Naive thymus-derived CD8-positive, alpha-beta T cell (primary cell): ENCODE results near the gene SPEN. TPM values are rescaled to one million over a fixed set of nuclear protein-coding genes. Genes with fewer than 3 reads are reported as not detected.
"Not testable (repeated sequence)": the region's sequence is repeated elsewhere in the genome, so short reads cannot be mapped to it uniquely, and the experiment has no call there.

Experiments used
- ATAC-seq, 2 donors: fragments of 150-1000 bp; cut with Tn5 transposase in 1 of 2; sonication (Bioruptor Pico), chemical (Tn5 transposase) in 1 of 2; 1 replicate in 1 of 2; 2 replicates in 1 of 2; pipeline ENCODE4 v1.10.0; 2021; ENCODE audit warnings: mild to moderate bottlenecking in 2 of 2, moderate library complexity in 2 of 2
- POLR2A ChIA-PET: fragments of 350-600 bp; sonication (Branson Sonifier 250); formaldehyde crosslinking; loops from one replicate; lab custom pipeline; 2021; ENCODE audit warnings: antibody characterized with exemption; lab: Charles Lee
- DNase-seq, 10 donors: peaks; one replicate each; pipeline versions ENCODE4 v3.0.0 to v3.0.0-alpha.2; 2020 to 2022
- H3K27ac Mint-ChIP-seq, 10 donors: one replicate each; pipeline ENCODE4 v1.8.0; 2020 to 2022; ENCODE audit warnings: mild to moderate bottlenecking in 10 of 10, mixed read lengths in 10 of 10, moderate library complexity in 4 of 10, inconsistent platforms in 1 of 10
- H3K27me3 Mint-ChIP-seq, 5 donors: one replicate each; pipeline ENCODE4 v1.8.0; 2021 to 2022; ENCODE audit warnings: mixed read lengths in 5 of 5
- H3K36me3 Mint-ChIP-seq, 3 donors: one replicate each; pipeline ENCODE4 v1.8.0; 2020 to 2022; ENCODE audit warnings: mixed read lengths in 3 of 3, mild to moderate bottlenecking in 2 of 3, inconsistent platforms in 1 of 3
- H3K4me1 Mint-ChIP-seq, 4 donors: one replicate each; pipeline ENCODE4 v1.8.0; 2021 to 2022; ENCODE audit warnings: mixed read lengths in 4 of 4
- H3K4me3 Mint-ChIP-seq, 10 donors: one replicate each; pipeline ENCODE4 v1.8.0; 2020 to 2022; ENCODE audit warnings: mild to moderate bottlenecking in 10 of 10, mixed read lengths in 10 of 10, moderate library complexity in 6 of 10, inconsistent platforms in 1 of 10
- H3K9me3 Mint-ChIP-seq, 9 donors: one replicate each; pipeline ENCODE4 v1.8.0; 2020 to 2022; ENCODE audit warnings: mixed read lengths in 9 of 9, mild to moderate bottlenecking in 3 of 9, inconsistent platforms in 1 of 9, moderate library complexity in 1 of 9
- polyA plus RNA-seq, 3 donors: library from polyadenylated mRNA; unstranded; fragments of 300-500 nt; fragmentation: Illumina TruSeq; gene quantifications; one replicate each; pipeline ENCODE4 v1.2.3, GENCODE V29; 2021
- total RNA-seq, 8 experiments: library from RNA in 2 of 8; stranded (reverse) in 2 of 8; gene quantifications; one replicate each; pipeline ENCODE4 v1.2.3 and lab custom pipeline; 2021 to 2026

SPEN gene
- total and polyA plus RNA-seq, 5 experiments from 2014 or later, result 4.0 to 88.3 (median 38.0) TPM

DNA sequence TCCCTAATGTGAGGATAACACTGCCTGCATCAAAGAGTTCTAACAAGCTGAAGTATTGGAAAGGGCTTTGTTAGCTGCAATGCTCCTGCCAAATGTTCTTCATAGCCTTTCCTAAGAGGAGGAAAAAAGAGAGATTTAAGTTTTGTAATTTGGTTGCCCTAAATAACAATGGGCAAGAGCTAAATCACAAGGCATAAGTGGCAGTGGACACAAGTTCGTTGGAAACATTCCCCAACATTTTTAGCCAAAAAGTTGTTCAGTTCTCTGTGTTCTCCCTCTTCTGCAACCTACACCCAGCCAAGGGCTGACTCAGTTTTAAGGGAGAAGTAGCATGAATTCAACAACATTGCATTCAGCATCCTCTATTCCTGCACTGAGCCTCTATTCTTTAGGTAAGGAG lies 37.4 kb upstream of the SPEN start:
- POLR2A ChIA-PET, result interaction anchor here (0.6 kb wide), 1 partner anchor 345 kb away, joined by 5 read pairs; no protein-coding TSS in a partner anchor
- H3K36me3 Mint-ChIP-seq, result no peaks in the 10 kb centered on the region
- no peaks in the 10 kb centered on the region for H3K27me3 Mint-ChIP-seq
- H3K4me1 Mint-ChIP-seq, result no peaks in the 10 kb centered on the region
- H3K27ac Mint-ChIP-seq, result no peak overlapping the region
- no peak for DNase-seq
- no peaks in the 10 kb centered on the region for H3K9me3 Mint-ChIP-seq
- H3K4me3 Mint-ChIP-seq, result no peak overlapping the region
- ATAC-seq, result no peak

DNA sequence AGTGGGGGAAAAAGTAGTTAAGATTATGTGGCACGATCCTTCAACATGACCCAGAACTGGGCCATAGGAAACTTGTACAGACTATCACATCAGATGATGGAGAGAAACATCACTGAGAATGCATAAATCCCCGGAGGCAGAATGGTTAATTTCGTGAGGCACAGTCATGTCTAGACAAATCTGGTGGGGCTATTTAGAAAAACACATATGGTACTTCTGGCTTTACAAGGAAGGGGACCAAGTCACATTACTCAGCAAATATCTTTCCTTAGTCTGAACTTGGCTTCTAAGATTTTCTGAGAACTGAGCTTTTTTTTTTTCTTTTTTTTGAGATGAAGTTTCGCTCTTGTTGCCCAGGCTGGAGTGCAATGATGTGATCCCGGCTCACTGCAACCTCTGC lies 30.8 kb upstream of the SPEN start:
- H3K27ac Mint-ChIP-seq, result peak overlapping the region in 1 of 10 donors; percentile 66
- POLR2A ChIA-PET, result interaction anchor here (0.7 to 3.7 kb wide), 3 partner anchors 17 to 106 kb away, joined by 3 to 42 read pairs (median 5); no protein-coding TSS in a partner anchor
- peaks cover 0 to 5% (median 4%) of the 10 kb centered on the region in 4 donors for H3K4me1 Mint-ChIP-seq
- no peaks in the 10 kb centered on the region for H3K9me3 Mint-ChIP-seq
- H3K27me3 Mint-ChIP-seq, result no peaks in the 10 kb centered on the region
- no peak overlapping the region for H3K4me3 Mint-ChIP-seq
- ATAC-seq, result no peak
- DNase-seq, result no peak
- no peaks in the 10 kb centered on the region for H3K36me3 Mint-ChIP-seq

DNA sequence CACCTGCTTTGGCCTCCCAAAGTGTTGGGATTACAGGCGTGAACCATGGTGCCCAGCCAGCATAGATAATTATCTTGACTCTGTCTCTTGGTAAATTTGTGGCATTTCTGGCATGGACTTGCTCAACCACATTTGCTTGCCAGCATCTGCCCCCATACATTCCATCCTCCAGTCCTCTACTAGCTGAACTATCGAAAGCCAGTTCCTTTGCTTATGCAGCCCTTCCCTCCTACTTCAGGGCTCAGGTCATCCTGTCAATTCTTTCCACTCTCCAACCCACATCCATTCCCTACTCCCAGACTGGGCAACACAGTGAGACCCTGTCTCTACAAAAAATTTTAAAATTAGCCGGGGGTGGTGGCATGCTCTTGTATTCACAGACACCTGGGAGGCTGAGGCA lies 27.0 kb upstream of the SPEN start:
- no peak for ATAC-seq
- POLR2A ChIA-PET, result interaction anchor here (0.6 kb wide), 1 partner anchor 12 kb away, joined by 3 read pairs; no protein-coding TSS in a partner anchor
- Mint-ChIP-seq H3K4me1 (peaks cover 0 to 11% (median 3%) of the 10 kb centered on the region in 4 donors), H3K36me3 (no peaks in the 10 kb centered on the region), H3K27ac (no peak overlapping the region), H3K27me3 (no peaks in the 10 kb centered on the region), H3K9me3 (no peaks in the 10 kb centered on the region), H3K4me3 (no peak overlapping the region)
- no peak for DNase-seq

DNA sequence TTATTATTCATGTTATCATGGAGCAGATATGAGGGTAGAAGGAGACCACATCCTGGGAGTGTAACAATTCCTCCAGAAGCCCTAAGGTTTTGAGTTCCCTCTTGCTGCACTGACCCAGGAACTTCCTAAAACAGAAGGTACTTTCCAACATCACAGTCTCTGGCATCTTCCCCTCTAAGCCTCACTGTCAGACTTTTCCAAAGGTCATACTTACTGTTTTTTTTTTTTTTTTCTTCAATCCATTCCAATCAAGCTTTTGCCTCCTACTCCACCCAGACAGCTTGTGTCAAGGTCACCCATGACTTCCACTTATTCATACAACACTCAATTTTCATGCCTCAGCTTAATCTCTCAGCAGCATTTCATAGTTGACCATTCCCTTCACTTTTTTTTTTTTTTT lies 21.7 kb upstream of the SPEN start:
- Mint-ChIP-seq H3K4me3 (no peak overlapping the region), H3K4me1 (peaks cover 10 to 43% (median 13%) of the 10 kb centered on the region in 4 donors), H3K27ac (no peak overlapping the region), H3K9me3 (no peaks in the 10 kb centered on the region), H3K36me3 (no peaks in the 10 kb centered on the region), H3K27me3 (no peaks in the 10 kb centered on the region)
- POLR2A ChIA-PET, result interaction anchor here (1.3 to 2.0 kb wide), 2 partner anchors 8 to 13 kb away, joined by 6 to 16 read pairs; no protein-coding TSS in a partner anchor
- no peak for ATAC-seq
- no peak for DNase-seq

GRCh38 chr1:15826810-15827507 lies 20.5 kb upstream of the SPEN start:
- POLR2A ChIA-PET, result no interaction called here
- H3K27me3 Mint-ChIP-seq, result no peaks in the 10 kb centered on the region
- DNase-seq (no peak), ATAC-seq (no peak)
- H3K4me1 Mint-ChIP-seq, result peaks cover 14 to 50% (median 16%) of the 10 kb centered on the region in 4 donors
- no peak overlapping the region for H3K4me3 Mint-ChIP-seq
- peaks cover 0 to 4% (median 0%) of the 10 kb centered on the region in 3 donors for H3K36me3 Mint-ChIP-seq
- peak overlapping the region in 1 of 10 donors; percentile 79 for H3K27ac Mint-ChIP-seq
- H3K9me3 Mint-ChIP-seq, result no peaks in the 10 kb centered on the region

DNA sequence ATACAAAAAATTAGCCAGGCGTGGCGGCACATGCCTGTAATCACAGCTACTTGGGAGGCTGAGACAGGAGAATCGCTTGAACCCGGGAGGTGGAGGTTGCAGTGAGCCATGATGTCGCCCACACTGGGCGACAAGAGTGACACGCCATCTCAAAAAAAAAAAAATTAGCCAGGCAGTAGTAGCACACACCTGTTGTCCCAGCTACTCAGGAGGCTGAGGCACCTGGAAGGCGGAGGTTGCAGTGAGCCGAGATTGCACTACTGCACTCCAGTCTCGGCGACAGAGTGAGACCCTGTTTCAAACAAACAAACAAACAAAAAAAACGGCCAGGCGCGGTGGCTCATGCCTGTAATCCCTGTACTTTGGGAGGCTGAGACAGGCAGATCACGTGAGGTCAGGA lies 19.9 kb upstream of the SPEN start:
- POLR2A ChIA-PET, H3K27me3 Mint-ChIP-seq, ATAC-seq, H3K36me3 Mint-ChIP-seq, H3K4me3 Mint-ChIP-seq, DNase-seq, H3K9me3 Mint-ChIP-seq: not testable (repeated sequence)
- Mint-ChIP-seq H3K4me1 (peaks cover 14 to 48% (median 17%) of the 10 kb centered on the region in 4 donors), H3K27ac (peak overlapping the region in 1 of 10 donors; percentile 79)

DNA sequence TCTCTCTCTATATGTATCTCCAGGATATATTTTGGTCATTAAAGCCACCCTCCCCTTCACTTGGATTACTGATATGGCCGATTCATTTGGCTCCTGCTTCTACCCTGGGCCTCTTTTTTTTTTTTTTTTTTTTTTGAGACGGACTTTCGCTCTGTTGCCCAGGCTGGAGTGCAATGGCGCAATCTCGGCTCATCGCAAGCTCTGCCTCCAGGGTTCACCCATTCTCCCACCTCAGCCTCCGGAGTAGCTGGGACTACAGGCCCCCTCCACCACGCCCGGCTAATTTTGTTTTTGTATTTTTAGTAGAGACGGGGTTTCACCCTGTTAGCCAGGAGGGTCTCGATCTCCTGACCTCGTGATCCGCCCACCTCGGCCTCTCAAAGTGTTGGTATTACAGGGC lies 18.6 kb upstream of the SPEN start:
- POLR2A ChIA-PET, ATAC-seq, H3K4me3 Mint-ChIP-seq, H3K27me3 Mint-ChIP-seq, DNase-seq, H3K36me3 Mint-ChIP-seq, H3K27ac Mint-ChIP-seq, H3K9me3 Mint-ChIP-seq: not testable (repeated sequence)
- H3K4me1 Mint-ChIP-seq, result peaks cover 14 to 56% (median 21%) of the 10 kb centered on the region in 4 donors

- no peak for ATAC-seq
- POLR2A ChIA-PET, result interaction anchor here (0.9 kb wide), 1 partner anchor 17 kb away, joined by 3 read pairs; no protein-coding TSS in a partner anchor
- H3K4me3 Mint-ChIP-seq, result peak overlapping the region in 2 of 10 donors; percentile 9 to 77
- H3K9me3 Mint-ChIP-seq, result no peaks in the 10 kb centered on the region
- no peak for DNase-seq
- no peaks in the 10 kb centered on the region for H3K27me3 Mint-ChIP-seq
- peak overlapping the region in 5 of 10 donors; percentile 1 to 62 (median 19) for H3K27ac Mint-ChIP-seq
- H3K36me3 Mint-ChIP-seq, result peaks cover 0 to 5% (median 0%) of the 10 kb centered on the region in 3 donors
- peaks cover 16 to 59% (median 21%) of the 10 kb centered on the region in 4 donors for H3K4me1 Mint-ChIP-seq
These were observed 17.2 kb upstream of the SPEN start for GRCh38 chr1:15830258-15830657.

GRCh38 chr1:15833069-15833679 lies 14.3 kb upstream of the SPEN start:
- peaks cover 0 to 5% (median 0%) of the 10 kb centered on the region in 3 donors for H3K36me3 Mint-ChIP-seq
- no peak for ATAC-seq
- no peaks in the 10 kb centered on the region for H3K9me3 Mint-ChIP-seq
- H3K4me1 Mint-ChIP-seq, result peaks cover 13 to 67% (median 32%) of the 10 kb centered on the region in 4 donors
- H3K4me3 Mint-ChIP-seq, result peak overlapping the region; percentile 84 to 98 (median 96)
- H3K27me3 Mint-ChIP-seq, result no peaks in the 10 kb centered on the region
- POLR2A ChIA-PET, result interaction anchor here (0.6 to 10.0 kb wide), 25 partner anchors 8 to 1117 kb away, joined by 3 to 392 read pairs (median 5); partner anchors contain the start of genes DNAJC16, SPEN and ZBTB17
- peak in 9 of 10 donors; percentile 29 to 70 (median 45) for DNase-seq
- H3K27ac Mint-ChIP-seq, result peak overlapping the region; percentile 91 to 99 (median 99)

DNA sequence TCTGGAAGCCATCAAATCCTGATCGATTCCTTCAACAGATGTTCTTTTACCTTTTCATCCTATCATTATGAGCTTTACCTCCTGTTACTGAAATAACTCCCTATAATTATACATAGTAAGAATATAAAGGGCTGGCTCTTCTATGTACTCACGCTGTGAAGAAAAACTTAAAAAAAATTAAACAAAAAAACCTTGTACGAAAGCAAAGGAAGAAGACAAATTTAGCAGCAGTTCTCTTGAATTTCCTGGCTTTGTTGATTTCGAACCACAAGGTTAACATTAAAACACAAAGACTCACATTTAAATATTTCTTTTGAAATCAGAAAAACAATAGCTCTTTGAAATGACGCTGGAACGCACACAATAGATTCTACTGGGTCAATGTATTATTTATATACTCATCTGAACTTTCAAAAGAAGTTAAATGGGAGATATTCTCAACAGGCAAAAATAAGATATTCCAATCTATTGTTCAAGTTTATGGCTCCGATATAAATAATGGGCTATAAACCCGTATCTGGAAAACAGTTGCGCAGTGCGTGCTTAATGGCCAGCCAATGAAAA lies 13.6 kb upstream of the SPEN start:
- peaks cover 11 to 64% (median 32%) of the 10 kb centered on the region in 4 donors for H3K4me1 Mint-ChIP-seq
- POLR2A ChIA-PET, result interaction anchor here (0.6 to 10.0 kb wide), 27 partner anchors 9 to 1117 kb away, joined by 3 to 392 read pairs (median 4); partner anchors contain the start of genes DNAJC16, SPEN and ZBTB17
- no peaks in the 10 kb centered on the region for H3K9me3 Mint-ChIP-seq
- peak in 1 of 2 donors; percentile 0 for ATAC-seq
- no peak for DNase-seq
- H3K4me3 Mint-ChIP-seq, result peak overlapping the region; percentile 84 to 98 (median 96)
- peaks cover 0 to 5% (median 0%) of the 10 kb centered on the region in 3 donors for H3K36me3 Mint-ChIP-seq
- H3K27ac Mint-ChIP-seq, result peak overlapping the region; percentile 95 to 99 (median 99)
- no peaks in the 10 kb centered on the region for H3K27me3 Mint-ChIP-seq

GRCh38 chr1:15834406-15835204 lies 12.9 kb upstream of the SPEN start:
- DNase-seq (peak; percentile 79 to 92 (median 87)), ATAC-seq (peak; percentile 62 to 67)
- peaks cover 11 to 59% (median 32%) of the 10 kb centered on the region in 4 donors for H3K4me1 Mint-ChIP-seq
- H3K27me3 Mint-ChIP-seq, result no peaks in the 10 kb centered on the region
- peaks cover 0 to 5% (median 0%) of the 10 kb centered on the region in 3 donors for H3K36me3 Mint-ChIP-seq
- H3K27ac Mint-ChIP-seq, result peak overlapping the region; percentile 95 to 99 (median 99)
- no peaks in the 10 kb centered on the region for H3K9me3 Mint-ChIP-seq
- peak overlapping the region; percentile 84 to 98 (median 96) for H3K4me3 Mint-ChIP-seq
- POLR2A ChIA-PET, result interaction anchor here (0.7 to 10.0 kb wide), 21 partner anchors 10 to 1070 kb away, joined by 3 to 392 read pairs (median 4); partner anchors contain the start of genes DNAJC16, SPEN and ZBTB17
